T-helper 2 cell treated with Interferon-gamma antibody and Interleukin-4, amounts not matched to agents 5 μg/mL and 100 μg/mL, for 36 hours (primary cell): ENCODE results near the gene CDKN2AIPNL.
"Not testable (repeated sequence)": the region's sequence is repeated elsewhere in the genome, so short reads cannot be mapped to it uniquely, and the experiment has no call there.

Source experiments
- DNase-seq: peaks from one replicate; pipeline ENCODE4 v3.0.0; 2021; ENCODE audit warnings: low spot score
- H3K27ac Mint-ChIP-seq: one replicate; pipeline ENCODE4 v1.8.0; 2021; ENCODE audit warnings: mild to moderate bottlenecking, mixed read lengths
- H3K27me3 Mint-ChIP-seq: one replicate; pipeline ENCODE4 v1.8.0; 2021; ENCODE audit warnings: low read depth, mixed read lengths
- H3K36me3 Mint-ChIP-seq: one replicate; pipeline ENCODE4 v1.8.0; 2021; ENCODE audit warnings: low read depth, mixed read lengths
- H3K4me1 Mint-ChIP-seq: one replicate; pipeline ENCODE4 v1.8.0; 2021; ENCODE audit warnings: low read depth, mixed read lengths
- H3K4me3 Mint-ChIP-seq: one replicate; pipeline ENCODE4 v1.8.0; 2022; ENCODE audit warnings: mild to moderate bottlenecking, moderate library complexity, mixed read lengths
- H3K9me3 Mint-ChIP-seq: one replicate; pipeline ENCODE4 v1.8.0; 2021; ENCODE audit warnings: mixed read lengths

CDKN2AIPNL gene

DNA sequence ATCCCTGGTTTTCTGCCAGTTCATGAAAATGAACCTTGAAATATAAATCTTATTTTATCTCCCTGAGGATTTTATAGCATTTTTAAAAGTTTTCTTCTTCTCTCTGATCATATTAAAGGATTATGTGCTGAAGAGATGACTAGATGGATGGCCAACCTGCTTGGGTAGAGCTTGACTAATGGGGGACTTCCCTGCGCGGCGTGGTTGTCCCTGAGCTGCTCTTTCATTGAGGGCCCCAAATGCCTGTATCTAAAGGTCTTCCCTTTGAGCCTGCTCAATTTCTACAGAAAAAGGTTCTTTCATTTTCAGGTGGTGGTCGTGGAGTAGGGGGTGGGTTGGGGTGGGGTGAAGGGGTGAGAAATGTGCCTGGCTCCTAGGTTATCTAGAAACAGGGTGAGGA is 20.5 kb upstream of the CDKN2AIPNL start:
- H3K36me3 Mint-ChIP-seq = no peaks in the 10 kb centered on the region
- peaks cover 14% of the 10 kb centered on the region for H3K4me1 Mint-ChIP-seq
- peaks cover 11% of the 10 kb centered on the region for H3K27me3 Mint-ChIP-seq
- no peak overlapping the region for H3K27ac Mint-ChIP-seq
- no peaks in the 10 kb centered on the region for H3K9me3 Mint-ChIP-seq
- H3K4me3 Mint-ChIP-seq = no peak overlapping the region
- peak; percentile 25 for DNase-seq

- H3K27ac Mint-ChIP-seq = no peak overlapping the region
- H3K4me1 Mint-ChIP-seq = peaks cover 3% of the 10 kb centered on the region
- H3K4me3 Mint-ChIP-seq = no peak overlapping the region
- no peak for DNase-seq
- H3K27me3 Mint-ChIP-seq = peaks cover 11% of the 10 kb centered on the region
- no peaks in the 10 kb centered on the region for H3K9me3 Mint-ChIP-seq
- no peaks in the 10 kb centered on the region for H3K36me3 Mint-ChIP-seq
Observed at GRCh38 chr5:134430001-134430569, 18.4 kb upstream of the CDKN2AIPNL start.

DNA sequence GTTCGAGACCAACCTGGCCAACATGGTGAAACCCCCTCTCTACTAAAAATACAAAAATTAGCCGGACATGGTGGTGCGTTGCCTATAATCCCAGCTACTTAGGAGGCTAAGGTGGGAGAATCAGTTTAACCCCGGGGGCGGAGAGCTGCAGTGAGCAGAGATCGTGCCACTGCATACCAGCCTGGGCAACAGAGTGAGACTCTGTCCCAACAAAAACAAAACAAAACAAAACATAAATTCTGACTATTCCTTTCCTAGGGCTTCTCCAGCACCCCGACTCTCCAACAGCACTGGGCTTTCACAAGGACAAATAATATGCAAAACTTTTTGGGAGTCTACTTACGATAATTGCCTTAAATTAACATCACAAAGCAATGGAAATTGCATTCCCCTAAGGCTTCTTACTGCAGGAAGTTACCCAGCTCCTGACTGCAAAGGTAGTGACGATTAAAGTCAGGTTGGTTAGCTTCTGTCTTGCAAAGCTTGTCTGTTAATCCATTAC is 15.9 kb upstream of the CDKN2AIPNL start:
- no peaks in the 10 kb centered on the region for H3K36me3 Mint-ChIP-seq
- no peak overlapping the region for H3K4me3 Mint-ChIP-seq
- no peaks in the 10 kb centered on the region for H3K4me1 Mint-ChIP-seq
- DNase-seq = no peak
- H3K9me3 Mint-ChIP-seq = no peaks in the 10 kb centered on the region
- H3K27me3 Mint-ChIP-seq = peaks cover 14% of the 10 kb centered on the region
- H3K27ac Mint-ChIP-seq = no peak overlapping the region

GRCh38 chr5:134426361-134426760 is 14.7 kb upstream of the CDKN2AIPNL start:
- no peak overlapping the region for H3K4me3 Mint-ChIP-seq
- no peaks in the 10 kb centered on the region for H3K9me3 Mint-ChIP-seq

DNA sequence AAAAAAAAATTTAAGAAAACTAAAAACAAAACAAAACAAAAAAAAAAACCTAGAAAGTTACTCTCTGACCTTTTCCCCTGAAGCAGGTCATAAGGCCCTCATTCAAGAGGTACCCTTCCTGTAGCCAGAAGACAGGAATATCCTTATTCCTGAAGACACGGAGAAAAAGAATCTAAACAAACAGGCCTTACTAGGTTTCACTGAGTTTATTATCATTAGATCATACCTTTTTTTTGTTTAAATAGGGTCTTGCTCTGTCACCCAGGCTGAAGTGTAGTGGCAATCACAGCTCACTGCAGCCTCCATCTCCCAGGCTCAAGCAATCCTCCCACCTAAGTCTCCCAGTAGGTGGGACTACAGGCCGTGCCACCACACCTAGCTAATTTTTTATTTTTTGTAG is 11.7 kb upstream of the CDKN2AIPNL start:
- no peak overlapping the region for H3K27ac Mint-ChIP-seq
- H3K36me3 Mint-ChIP-seq = no peaks in the 10 kb centered on the region
- no peaks in the 10 kb centered on the region for H3K4me1 Mint-ChIP-seq

More at GRCh38 chr5:134426361-134426760, 14.7 kb upstream of the CDKN2AIPNL start:
- Mint-ChIP-seq H3K36me3 (no peaks in the 10 kb centered on the region), H3K4me1 (no peaks in the 10 kb centered on the region), H3K27me3 (peaks cover 16% of the 10 kb centered on the region), H3K27ac (no peak overlapping the region)
- no peak for DNase-seq

DNA sequence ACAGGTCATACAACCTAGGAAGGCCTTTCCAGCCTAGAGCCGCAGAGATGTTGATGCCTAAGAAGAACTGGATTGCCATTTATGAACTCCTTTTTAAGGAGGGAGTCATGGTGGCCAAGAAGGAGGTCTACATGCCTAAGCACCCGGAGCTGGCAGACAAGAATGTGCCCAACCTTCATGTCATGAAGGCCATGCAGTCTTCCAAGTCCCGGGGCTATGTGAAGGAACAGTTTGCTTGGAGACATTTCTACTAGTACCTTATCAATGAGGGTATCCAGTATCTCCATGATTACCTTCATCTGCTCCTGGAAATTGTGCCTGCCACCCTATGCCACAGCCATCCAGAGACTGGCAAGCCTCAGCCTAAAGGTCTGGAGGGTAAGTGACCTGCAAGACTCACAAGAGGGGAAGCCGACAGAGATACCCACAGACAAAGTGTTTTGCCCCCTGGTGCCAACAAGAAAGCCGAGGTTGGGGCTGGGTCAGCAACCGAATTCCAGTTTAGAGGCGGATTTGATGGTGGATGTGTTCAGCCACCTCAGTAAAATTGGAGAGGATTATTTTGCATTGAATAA is 11.2 kb upstream of the CDKN2AIPNL start:
- Mint-ChIP-seq H3K27ac (no peak overlapping the region), H3K36me3 (no peaks in the 10 kb centered on the region), H3K27me3 (peaks cover 5% of the 10 kb centered on the region), H3K4me3 (no peak overlapping the region), H3K9me3 (no peaks in the 10 kb centered on the region), H3K4me1 (no peaks in the 10 kb centered on the region)
- no peak for DNase-seq

More for the DNA sequence above, 11.7 kb upstream of the CDKN2AIPNL start:
- Mint-ChIP-seq H3K27me3 (peaks cover 9% of the 10 kb centered on the region), H3K9me3 (no peaks in the 10 kb centered on the region), H3K4me3 (no peak overlapping the region)
- no peak for DNase-seq

GRCh38 chr5:134421038-134421437 is 9.4 kb upstream of the CDKN2AIPNL start:
- not testable (repeated sequence) for H3K9me3 Mint-ChIP-seq, H3K36me3 Mint-ChIP-seq, H3K27me3 Mint-ChIP-seq, H3K27ac Mint-ChIP-seq, DNase-seq, H3K4me1 Mint-ChIP-seq, H3K4me3 Mint-ChIP-seq

DNA sequence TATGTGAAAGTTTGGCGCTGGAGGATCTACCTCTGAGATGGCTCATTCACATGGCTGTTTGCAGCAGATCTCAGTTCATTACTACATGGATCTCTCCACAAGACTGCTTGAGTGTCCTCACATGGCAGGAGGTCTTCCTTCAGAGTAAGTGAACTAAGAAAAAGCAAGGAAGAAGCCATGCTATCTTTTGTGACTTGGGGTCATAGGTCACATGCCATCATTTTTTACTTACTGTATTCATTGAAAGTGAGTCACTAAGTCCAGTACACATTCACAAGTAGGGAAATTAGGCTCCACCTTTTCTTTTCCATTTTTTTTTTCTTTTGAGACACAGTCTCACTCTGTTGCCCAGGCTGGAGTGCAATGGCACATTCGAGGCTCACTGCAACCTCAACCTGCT is 8.7 kb upstream of the CDKN2AIPNL start:
- Mint-ChIP-seq H3K36me3 (no peaks in the 10 kb centered on the region), H3K27ac (no peak overlapping the region), H3K27me3 (peaks cover 5% of the 10 kb centered on the region), H3K4me1 (no peaks in the 10 kb centered on the region), H3K4me3 (no peak overlapping the region), H3K9me3 (no peaks in the 10 kb centered on the region)
- no peak for DNase-seq

DNA sequence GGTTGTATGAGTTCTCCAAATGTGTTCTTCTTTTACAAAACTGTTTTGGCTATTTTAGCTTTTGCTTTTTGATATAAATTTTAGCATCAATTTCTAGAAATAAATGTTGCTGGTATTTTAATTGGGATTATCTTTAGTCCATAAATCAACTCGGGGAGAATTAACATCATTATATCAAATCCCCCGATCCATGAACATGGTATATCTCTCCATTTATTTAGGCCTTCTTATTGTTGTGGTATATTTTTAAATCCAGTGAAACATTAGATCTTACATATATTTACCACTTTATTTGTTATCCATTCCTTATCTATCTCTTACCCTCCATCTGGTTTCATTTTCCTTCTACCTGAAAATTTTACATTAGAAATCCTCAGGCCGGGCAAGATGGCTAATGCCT is 7.3 kb upstream of the CDKN2AIPNL start:
- no peaks in the 10 kb centered on the region for H3K36me3 Mint-ChIP-seq
- no peaks in the 10 kb centered on the region for H3K4me1 Mint-ChIP-seq
- no peak for DNase-seq
- H3K4me3 Mint-ChIP-seq = no peak overlapping the region
- H3K9me3 Mint-ChIP-seq = no peaks in the 10 kb centered on the region
- peaks cover 5% of the 10 kb centered on the region for H3K27me3 Mint-ChIP-seq
- H3K27ac Mint-ChIP-seq = no peak overlapping the region

DNA sequence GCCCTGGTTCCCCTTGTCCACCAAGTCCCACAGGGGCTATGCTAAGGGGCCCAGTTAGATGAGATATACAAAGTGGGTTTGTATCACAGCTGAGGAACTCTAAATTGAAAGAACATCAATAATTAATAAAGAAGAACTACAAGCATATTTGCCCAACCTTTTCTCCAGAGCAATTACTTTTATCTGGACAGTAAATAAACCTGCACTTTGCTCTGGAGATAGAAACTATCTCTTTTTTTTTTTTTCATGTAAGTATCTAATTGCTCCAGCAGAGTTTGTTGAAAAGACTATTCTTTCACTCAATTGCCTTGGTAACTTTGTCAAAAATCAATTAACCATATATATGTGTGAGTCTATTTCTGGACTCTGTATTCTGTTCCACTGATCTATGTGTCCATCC is 6.0 kb upstream of the CDKN2AIPNL start:
- Mint-ChIP-seq H3K4me1 (no peaks in the 10 kb centered on the region), H3K27me3 (peaks cover 3% of the 10 kb centered on the region), H3K27ac (no peak overlapping the region), H3K4me3 (no peak overlapping the region), H3K36me3 (no peaks in the 10 kb centered on the region), H3K9me3 (no peaks in the 10 kb centered on the region)
- DNase-seq = no peak

GRCh38 chr5:134413046-134413445 is 1.4 kb upstream of the CDKN2AIPNL start:
- Mint-ChIP-seq H3K4me3 (peak overlapping the region; percentile 93), H3K27me3 (no peaks in the 10 kb centered on the region), H3K36me3 (peaks cover 6% of the 10 kb centered on the region), H3K27ac (no peak overlapping the region), H3K4me1 (peaks cover 22% of the 10 kb centered on the region), H3K9me3 (no peaks in the 10 kb centered on the region)
- DNase-seq = no peak

DNA sequence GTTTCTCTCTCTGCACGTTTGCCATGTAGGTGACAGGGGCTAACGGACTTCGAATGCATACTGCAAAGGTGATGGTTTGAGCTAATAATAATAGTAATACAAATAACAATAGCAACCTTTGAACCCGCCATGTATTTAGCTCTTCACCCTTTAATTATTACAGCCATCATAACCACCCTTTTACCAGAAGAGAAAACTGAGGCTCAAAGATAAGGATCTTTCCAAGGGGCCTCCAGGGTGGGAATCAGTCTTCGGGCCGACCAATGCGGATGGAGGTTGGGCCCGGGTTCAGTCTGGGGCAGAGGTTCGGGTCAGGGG is 494 bp downstream of the CDKN2AIPNL start:
- H3K27ac Mint-ChIP-seq = peak overlapping the region; percentile 89
- peak overlapping the region; percentile 93 for H3K4me3 Mint-ChIP-seq
- no peak for DNase-seq
- peaks cover 6% of the 10 kb centered on the region for H3K36me3 Mint-ChIP-seq
- H3K9me3 Mint-ChIP-seq = no peaks in the 10 kb centered on the region
- peaks cover 22% of the 10 kb centered on the region for H3K4me1 Mint-ChIP-seq
- no peaks in the 10 kb centered on the region for H3K27me3 Mint-ChIP-seq

DNA sequence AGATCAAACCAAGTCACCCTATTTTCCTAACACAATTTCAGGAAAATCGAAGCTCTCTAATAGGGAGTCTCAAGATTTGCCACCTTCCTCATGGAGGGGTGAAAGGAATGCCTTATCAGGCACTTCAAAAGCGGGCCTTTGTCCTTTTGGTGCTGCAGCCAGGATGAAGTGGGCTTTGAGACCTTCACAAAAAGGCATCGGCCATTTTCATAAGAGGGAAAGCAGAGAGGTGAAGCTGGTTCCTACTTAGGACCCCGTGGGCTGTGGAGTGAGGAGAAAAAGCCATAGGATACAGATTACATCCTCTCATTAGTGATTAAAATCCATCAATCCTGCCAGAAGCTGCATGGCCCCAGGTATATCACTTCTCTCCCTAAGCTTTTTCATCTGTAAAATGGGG is 859 bp downstream of the CDKN2AIPNL start:
- Mint-ChIP-seq H3K4me1 (peaks cover 22% of the 10 kb centered on the region), H3K27me3 (no peaks in the 10 kb centered on the region), H3K36me3 (peaks cover 7% of the 10 kb centered on the region), H3K27ac (peak overlapping the region; percentile 89), H3K4me3 (peak overlapping the region; percentile 93), H3K9me3 (no peaks in the 10 kb centered on the region)
- no peak for DNase-seq

GRCh38 chr5:134409321-134409720 is 2.4 kb downstream of the CDKN2AIPNL start:
- no peak overlapping the region for H3K27ac Mint-ChIP-seq
- H3K9me3 Mint-ChIP-seq = no peaks in the 10 kb centered on the region
- H3K4me3 Mint-ChIP-seq = peak overlapping the region; percentile 16
- H3K36me3 Mint-ChIP-seq = peaks cover 7% of the 10 kb centered on the region
- peaks cover 22% of the 10 kb centered on the region for H3K4me1 Mint-ChIP-seq
- no peak for DNase-seq
- no peaks in the 10 kb centered on the region for H3K27me3 Mint-ChIP-seq

DNA sequence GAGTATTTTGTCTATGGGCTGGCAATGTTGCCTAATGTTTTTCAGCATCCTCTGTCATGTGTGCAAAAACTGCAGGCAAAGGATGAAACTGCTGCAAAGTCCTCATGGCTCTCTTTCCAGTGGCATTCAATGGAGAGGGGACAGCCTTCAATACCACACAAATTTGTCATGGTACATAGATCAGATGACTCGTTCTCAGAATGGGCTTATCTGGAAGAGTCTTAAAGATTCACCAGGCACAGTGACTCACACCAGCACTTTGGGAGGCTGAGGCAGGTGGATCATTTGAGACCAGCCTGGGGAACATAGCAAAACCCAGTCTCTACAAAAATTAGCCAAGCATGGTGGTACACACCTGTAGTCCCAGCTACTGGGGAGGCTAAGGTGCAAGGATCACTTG is 5.3 kb downstream of the CDKN2AIPNL start:
- no peaks in the 10 kb centered on the region for H3K9me3 Mint-ChIP-seq
- H3K36me3 Mint-ChIP-seq = peaks cover 11% of the 10 kb centered on the region
- no peak for DNase-seq
- no peak overlapping the region for H3K4me3 Mint-ChIP-seq
- H3K27me3 Mint-ChIP-seq = no peaks in the 10 kb centered on the region
- H3K27ac Mint-ChIP-seq = no peak overlapping the region
- H3K4me1 Mint-ChIP-seq = peaks cover 16% of the 10 kb centered on the region
